Lower leg skin (tissue), 3 donors: ENCODE measurements around the gene SMC1B.

ENCODE experiments used
- POLR2A ChIP-seq, 2 donors: fragments of 450-650 bp; IDR thresholded peaks; one replicate each; pipeline ENCODE4 v1.6.1; 2016 to 2017; ENCODE audit warnings: antibody characterized with exemption in 2 of 2, mild to moderate bottlenecking in 1 of 2, moderate library complexity in 1 of 2
- TF ChIP-seq, protein P1 (sequence below), 3 donors: fragments of 450-650 bp; IDR thresholded peaks; one replicate each; pipeline ENCODE4 v1.5.1; 2016; ENCODE audit warnings: antibody characterized with exemption in 3 of 3, mild to moderate bottlenecking in 3 of 3, moderate library complexity in 2 of 3

DNA sequence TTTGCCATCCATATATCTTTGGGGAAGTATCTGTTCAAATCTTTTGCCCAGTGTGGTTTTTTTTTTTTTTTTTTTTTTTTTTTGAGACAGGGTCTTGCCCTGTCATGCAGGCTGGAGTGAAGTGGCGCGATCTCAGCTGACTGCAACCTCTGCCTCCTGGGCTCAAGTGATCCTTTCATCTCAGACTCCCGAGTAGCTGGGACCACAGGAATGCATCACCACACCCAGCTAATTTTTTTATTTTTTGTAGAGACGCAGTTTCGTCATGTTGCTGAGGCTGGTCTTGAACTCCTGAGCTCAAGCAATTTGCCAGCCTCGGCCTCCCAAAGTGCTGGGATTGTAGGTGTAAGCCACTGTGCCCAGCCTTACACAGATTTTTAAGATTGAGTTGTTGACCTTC lies 108.4 kb downstream of the SMC1B start:
- TF ChIP-seq POLR2A (IDR thresholded peaks at IDR 0.05): no peak
- TF ChIP-seq, protein P1, sequence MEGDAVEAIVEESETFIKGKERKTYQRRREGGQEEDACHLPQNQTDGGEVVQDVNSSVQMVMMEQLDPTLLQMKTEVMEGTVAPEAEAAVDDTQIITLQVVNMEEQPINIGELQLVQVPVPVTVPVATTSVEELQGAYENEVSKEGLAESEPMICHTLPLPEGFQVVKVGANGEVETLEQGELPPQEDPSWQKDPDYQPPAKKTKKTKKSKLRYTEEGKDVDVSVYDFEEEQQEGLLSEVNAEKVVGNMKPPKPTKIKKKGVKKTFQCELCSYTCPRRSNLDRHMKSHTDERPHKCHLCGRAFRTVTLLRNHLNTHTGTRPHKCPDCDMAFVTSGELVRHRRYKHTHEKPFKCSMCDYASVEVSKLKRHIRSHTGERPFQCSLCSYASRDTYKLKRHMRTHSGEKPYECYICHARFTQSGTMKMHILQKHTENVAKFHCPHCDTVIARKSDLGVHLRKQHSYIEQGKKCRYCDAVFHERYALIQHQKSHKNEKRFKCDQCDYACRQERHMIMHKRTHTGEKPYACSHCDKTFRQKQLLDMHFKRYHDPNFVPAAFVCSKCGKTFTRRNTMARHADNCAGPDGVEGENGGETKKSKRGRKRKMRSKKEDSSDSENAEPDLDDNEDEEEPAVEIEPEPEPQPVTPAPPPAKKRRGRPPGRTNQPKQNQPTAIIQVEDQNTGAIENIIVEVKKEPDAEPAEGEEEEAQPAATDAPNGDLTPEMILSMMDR (IDR thresholded peaks at IDR 0.05): no peak
